GM12865 (cell line): ENCODE measurements around the gene CREB5.

Experiments used
- DNase-seq: peaks from one replicate; pipeline ENCODE4 v3.0.0; 2010; ENCODE audit warnings: low read depth
- H3K4me3 ChIP-seq: 2 replicates; pipeline ENCODE4 v1.5.1; 2011; ENCODE audit warnings: mild to moderate bottlenecking, low read depth, low read length, control low read depth
- TF ChIP-seq, protein P1 (sequence below): IDR thresholded peaks from 2 replicates; pipeline ENCODE4 v1.5.1; 2011; ENCODE audit warnings: low read length, control low read depth, low read depth, inconsistent platforms; ENCODE audit not compliant: insufficient read depth; ENCODE audit errors: missing control alignments

The CREB5 gene

DNA sequence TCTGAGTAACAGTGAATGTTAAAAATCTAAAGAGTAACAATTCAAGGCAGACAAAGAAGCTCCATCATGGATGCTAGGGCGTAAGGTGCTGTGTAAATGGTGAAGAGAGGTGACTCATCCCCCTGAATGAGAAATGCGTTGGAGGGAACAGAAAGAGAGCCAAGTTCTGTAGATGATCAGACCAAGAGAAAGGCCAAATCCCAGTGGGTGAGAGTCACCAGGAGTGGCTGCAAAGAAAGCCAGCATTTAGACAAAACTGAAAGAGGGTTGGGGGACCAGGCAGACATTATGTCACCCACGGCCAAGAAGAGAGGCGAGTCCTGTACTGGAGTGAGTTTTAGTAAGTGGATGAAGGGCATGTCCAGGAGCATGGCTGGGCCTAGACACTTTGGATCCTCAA lies 392.7 kb downstream of the CREB5 start:
- TF ChIP-seq, protein P1, sequence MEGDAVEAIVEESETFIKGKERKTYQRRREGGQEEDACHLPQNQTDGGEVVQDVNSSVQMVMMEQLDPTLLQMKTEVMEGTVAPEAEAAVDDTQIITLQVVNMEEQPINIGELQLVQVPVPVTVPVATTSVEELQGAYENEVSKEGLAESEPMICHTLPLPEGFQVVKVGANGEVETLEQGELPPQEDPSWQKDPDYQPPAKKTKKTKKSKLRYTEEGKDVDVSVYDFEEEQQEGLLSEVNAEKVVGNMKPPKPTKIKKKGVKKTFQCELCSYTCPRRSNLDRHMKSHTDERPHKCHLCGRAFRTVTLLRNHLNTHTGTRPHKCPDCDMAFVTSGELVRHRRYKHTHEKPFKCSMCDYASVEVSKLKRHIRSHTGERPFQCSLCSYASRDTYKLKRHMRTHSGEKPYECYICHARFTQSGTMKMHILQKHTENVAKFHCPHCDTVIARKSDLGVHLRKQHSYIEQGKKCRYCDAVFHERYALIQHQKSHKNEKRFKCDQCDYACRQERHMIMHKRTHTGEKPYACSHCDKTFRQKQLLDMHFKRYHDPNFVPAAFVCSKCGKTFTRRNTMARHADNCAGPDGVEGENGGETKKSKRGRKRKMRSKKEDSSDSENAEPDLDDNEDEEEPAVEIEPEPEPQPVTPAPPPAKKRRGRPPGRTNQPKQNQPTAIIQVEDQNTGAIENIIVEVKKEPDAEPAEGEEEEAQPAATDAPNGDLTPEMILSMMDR, result no peak
- H3K4me3 ChIP-seq, result no peak overlapping the region
- DNase-seq, result no peak

- no peak for DNase-seq
- no peak overlapping the region for H3K4me3 ChIP-seq
- TF ChIP-seq, protein P1, result no peak
Observed at GRCh38 chr7:28806841-28807240, 394.5 kb downstream of the CREB5 start.

DNA sequence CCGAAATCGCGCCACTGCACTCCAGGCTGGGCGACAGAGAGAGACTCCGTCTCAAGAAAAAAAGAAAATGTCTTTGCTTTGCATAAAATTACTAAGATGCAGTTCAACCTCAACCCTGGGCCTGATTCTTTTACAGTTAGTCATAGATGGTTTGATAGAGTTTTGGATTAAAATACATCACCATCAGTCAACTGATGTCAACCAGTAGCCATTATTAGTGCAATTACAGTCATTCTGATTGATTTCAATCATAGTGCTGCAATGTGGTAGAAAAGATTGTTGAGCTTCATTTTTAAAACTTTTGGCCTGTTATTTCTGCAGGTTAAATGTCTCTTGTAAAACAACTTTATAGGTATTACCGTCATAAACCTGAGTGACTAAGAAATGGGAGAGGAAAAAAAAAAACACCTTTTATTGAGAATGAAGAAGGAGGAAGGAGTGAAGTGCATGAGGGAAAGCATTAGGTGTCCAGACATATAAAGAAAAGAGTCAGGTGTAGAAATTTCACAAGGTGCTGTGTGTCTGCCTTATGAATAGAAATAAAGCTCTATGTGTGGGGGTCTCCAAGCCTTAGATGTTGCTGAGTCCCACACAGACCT lies 395.2 kb downstream of the CREB5 start:
- DNase-seq, result no peak
- no peak overlapping the region for H3K4me3 ChIP-seq
- TF ChIP-seq, protein P1, result no peak

- TF ChIP-seq, protein P1, result no peak
- H3K4me3 ChIP-seq, result no peak overlapping the region
- DNase-seq, result no peak
Observed at GRCh38 chr7:28808796-28809533, 396.6 kb downstream of the CREB5 start.

- H3K4me3 ChIP-seq, result no peak overlapping the region
- no peak for DNase-seq
- TF ChIP-seq, protein P1, result no peak
Observed at GRCh38 chr7:28811008-28811407, 398.7 kb downstream of the CREB5 start.

- TF ChIP-seq, protein P1, result no peak
- H3K4me3 ChIP-seq, result no peak overlapping the region
- no peak for DNase-seq
Observed at GRCh38 chr7:28811701-28812430, 399.5 kb downstream of the CREB5 start.

- TF ChIP-seq, protein P1, result no peak
- no peak overlapping the region for H3K4me3 ChIP-seq
- DNase-seq, result no peak
Observed at GRCh38 chr7:28812616-28813015, 400.3 kb downstream of the CREB5 start.
